A549 treated with AZD9567 at 1 μM for 4 hours (cell line): ENCODE measurements around the gene ANKRD13D. TPM values are rescaled to one million over a fixed set of nuclear protein-coding genes. Genes with fewer than 3 reads are reported as not detected.

Experiments used
- total RNA-seq: library from RNA; stranded (reverse); fragments of 200-300 nt; extraction: Qiagen RNA extraction; gene quantifications from 5 replicates; pipeline ENCODE4 v1.2.3, GENCODE V29; 2022; ENCODE audit not compliant: insufficient read depth

Gene ANKRD13D
- 24.8 to 27.6 TPM (median 26.4 TPM) in 5 replicates for total RNA-seq

GRCh38 chr11:67289226-67289650 lies at the start of gene ANKRD13D:
Gene ANKRD13D, plus strand, starts transcription at chr11:67289303. Its CDS starts 158 bp downstream, at chr11:67289461.

GRCh38 chr11:67266449-67267187 lies 22.5 kb upstream of the ANKRD13D start, which contains the start of gene GRK2:
Gene GRK2, plus strand, starts transcription at chr11:67266473. Its CDS starts 227 bp downstream, at chr11:67266700.

DNA sequence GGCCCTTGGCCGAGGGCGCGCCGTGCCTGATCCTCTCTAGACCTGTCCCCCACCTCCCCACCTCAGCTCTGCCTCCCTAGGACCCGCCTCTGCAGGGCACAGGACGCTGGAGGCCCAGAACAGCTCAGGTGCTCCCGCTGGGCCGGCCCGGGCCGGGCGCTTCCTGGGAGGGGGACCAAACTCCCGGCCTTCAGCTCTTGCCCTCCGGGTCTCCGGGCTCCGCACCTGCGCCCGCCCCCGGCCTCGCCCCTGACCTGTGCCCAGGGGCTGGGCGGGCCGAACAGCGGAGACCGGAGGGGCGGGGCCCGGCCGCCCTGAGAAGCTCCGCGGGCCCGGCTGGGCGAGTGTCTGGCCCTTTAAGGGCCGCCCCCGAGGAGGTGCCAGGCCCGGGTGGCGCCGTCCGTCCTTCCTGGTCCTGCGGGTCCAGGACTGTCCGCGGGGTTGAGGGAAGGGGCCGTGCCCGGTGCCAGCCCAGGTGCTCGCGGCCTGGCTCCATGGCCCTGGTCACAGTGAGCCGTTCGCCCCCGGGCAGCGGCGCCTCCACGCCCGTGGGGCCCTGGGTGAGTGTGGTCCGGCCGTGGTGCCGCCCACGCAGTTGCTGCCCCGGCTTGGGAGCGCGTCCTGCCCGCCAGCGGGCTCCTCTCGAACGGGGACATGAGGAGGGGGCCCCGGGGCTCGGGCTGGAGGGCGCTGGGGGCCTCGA lies 14.2 kb downstream of the ANKRD13D start, which contains the start of gene SSH3:
SSH3 (plus strand) TSS at position 399 of the 703 bp plus-strand sequence; CDS start at position 495, 96 bp downstream.

Other genes starting within 250 kb of the ANKRD13D start
- 33.7 to 51.0 TPM (median 43.7 TPM) in 5 replicates for gene RHOD, start 232.5 kb upstream of the ANKRD13D start, total RNA-seq
- 44.3 to 47.2 TPM (median 44.6 TPM) in 5 replicates for gene KDM2A, start 170.0 kb upstream of the ANKRD13D start, total RNA-seq
- 36.6 to 43.3 TPM (median 41.4 TPM) in 5 replicates for gene GRK2, start 22.8 kb upstream of the ANKRD13D start, total RNA-seq
- 15.9 to 30.1 TPM (median 26.4 TPM) in 5 replicates for gene SSH3, start 14.2 kb downstream of the ANKRD13D start, total RNA-seq
- 167 to 237 TPM (median 225 TPM) in 5 replicates for gene POLD4, start 64.2 kb downstream of the ANKRD13D start, total RNA-seq
- gene CLCF1, start 84.3 kb downstream of the ANKRD13D start, total RNA-seq: 22.8 to 42.8 TPM (median 40.4 TPM) in 5 replicates
- 22.4 to 31.6 TPM (median 29.7 TPM) in 5 replicates for gene RAD9A, start 102.7 kb downstream of the ANKRD13D start, total RNA-seq
- 263 to 306 TPM (median 277 TPM) in 5 replicates for gene PPP1CA, start 112.6 kb downstream of the ANKRD13D start, total RNA-seq
- 0.08 to 0.17 TPM (median 0.15 TPM) in 3 of 5 replicates, not detected in the others for gene TBC1D10C, start 114.8 kb downstream of the ANKRD13D start, total RNA-seq
- gene CARNS1, start 126.4 kb downstream of the ANKRD13D start, total RNA-seq: 0.15 to 0.23 TPM (median 0.17 TPM) in 4 of 5 replicates, not detected in the other
- 46.8 to 55.2 TPM (median 50.2 TPM) in 5 replicates for gene RPS6KB2, start 139.2 kb downstream of the ANKRD13D start, total RNA-seq
- 0.14 to 0.63 TPM (median 0.43 TPM) in 4 of 5 replicates, not detected in the other for gene PTPRCAP, start 148.4 kb downstream of the ANKRD13D start, total RNA-seq
- 54.1 to 65.0 TPM (median 59.3 TPM) in 5 replicates for gene CORO1B, start 154.2 kb downstream of the ANKRD13D start, total RNA-seq
- gene GPR152, start 163.4 kb downstream of the ANKRD13D start, total RNA-seq: 0.06 to 0.07 TPM in 2 of 5 replicates, not detected in the others
- not detected in 5 replicates for gene CABP4, start 166.1 kb downstream of the ANKRD13D start, total RNA-seq
- gene TMEM134, start 179.9 kb downstream of the ANKRD13D start, total RNA-seq: 33.3 to 67.5 TPM (median 61.7 TPM) in 5 replicates
- 31.9 to 47.6 TPM (median 46.3 TPM) in 5 replicates for gene AIP, start 193.7 kb downstream of the ANKRD13D start, total RNA-seq
- gene PITPNM1, start 216.1 kb downstream of the ANKRD13D start, total RNA-seq: 25.4 to 46.8 TPM (median 41.3 TPM) in 5 replicates
- 71.4 to 89.7 TPM (median 88.5 TPM) in 5 replicates for gene CDK2AP2, start 218.9 kb downstream of the ANKRD13D start, total RNA-seq
- gene CABP2, start 234.1 kb downstream of the ANKRD13D start, total RNA-seq: not detected in 5 replicates